HepG2 (cell line): Measurements from ENCODE around the gene FANCM. TPM values are rescaled to one million over a fixed set of nuclear protein-coding genes. Genes with fewer than 3 reads are reported as not detected.

ENCODE experiments used
- ATAC-seq: fragments of 200-7000 bp; cut with Tn5 transposase; 3 replicates; pipeline ENCODE4 v1.9.1; 2020; ENCODE audit warnings: mild to moderate bottlenecking, moderate library complexity
- BruUV-seq: library from RNA; stranded (reverse); fragments of 400-500 nt; replicated peaks from 2 replicates; lab custom pipeline; 2021; lab: Mats Ljungman, UMichigan
- CTCF ChIA-PET: fragments of 300-600 bp; formaldehyde crosslinking; extraction: SDS; loops from one replicate; lab custom pipeline; 2021; ENCODE audit warnings: low total read pairs, inconsistent platforms, low intra/inter-chr PET ratio; lab: Yijun Ruan, JAX
- POLR2A ChIA-PET: fragments of 350-600 bp; sonication (Branson Sonifier 250); formaldehyde crosslinking; loops from one replicate; lab custom pipeline; 2020; ENCODE audit warnings: antibody characterized with exemption, inconsistent platforms; lab: Yijun Ruan, JAX
- DNase-seq: peaks from one replicate; pipeline ENCODE4 v3.0.0-alpha.2; 2015; ENCODE audit warnings: low spot score
- FAIRE-seq: peaks from 3 replicates; lab custom pipeline; 2011; peaks lifted over from hg19 to GRCh38; lab: Jason Lieb, UNC
- H2AFZ ChIP-seq: one replicate; pipeline ENCODE4 v1.6.1; 2011; ENCODE audit warnings: low read length, inconsistent platforms
- H3K27ac ChIP-seq: fragments of 300-600 bp; 3 replicates; pipeline ENCODE4 v1.8.0; 2011; ENCODE audit warnings: mixed run types, mild to moderate bottlenecking, mixed read lengths, low read length, inconsistent platforms; ENCODE audit not compliant: insufficient read depth; ENCODE audit errors: extremely low read length
- H3K27me3 ChIP-seq, 2 experiments: fragments of 200-600 bp in 1 of 2; 2 replicates in 1 of 2; 3 replicates in 1 of 2; pipeline versions ENCODE4 v1.6.0 to v1.8.0; 2011; ENCODE audit warnings: low read length in 2 of 2, mild to moderate bottlenecking in 2 of 2, moderate library complexity in 2 of 2, inconsistent platforms in 1 of 2; ENCODE audit not compliant: insufficient read depth in 2 of 2, control insufficient read depth in 1 of 2
- H3K36me3 ChIP-seq, 2 experiments: fragments of 200-600 bp in 1 of 2; replicated peaks in 1 of 2; 2 replicates in 1 of 2; 3 replicates in 1 of 2; pipeline versions ENCODE4 v1.5.1 to v1.8.0; 2011; ENCODE audit warnings: low read length in 2 of 2, inconsistent platforms in 1 of 2; ENCODE audit not compliant: insufficient read depth in 2 of 2, control insufficient read depth in 1 of 2
- H3K4me1 ChIP-seq: 2 replicates; pipeline ENCODE4 v1.5.1; 2012; ENCODE audit warnings: low read length, inconsistent platforms; ENCODE audit not compliant: insufficient read depth
- H3K4me2 ChIP-seq: 2 replicates; pipeline ENCODE4 v1.6.0; 2011; ENCODE audit warnings: low read depth, low read length, inconsistent platforms
- H3K4me3 ChIP-seq, 3 experiments: fragments of 200-600 bp in 1 of 3; sonication (generic), shearing (Covaris generic) in 1 of 3; replicated peaks in 1 of 3; 2 replicates each; pipeline ENCODE4 v1.5.1; 2011 to 2016; ENCODE audit warnings: low read length in 3 of 3, inconsistent platforms in 2 of 3, low read depth in 2 of 3, mild to moderate bottlenecking in 2 of 3, control low read depth in 1 of 3, mixed read lengths in 1 of 3; ENCODE audit not compliant: insufficient read depth in 1 of 3
- H3K79me2 ChIP-seq: one replicate; pipeline ENCODE4 v1.6.1; 2011; ENCODE audit warnings: low read length, inconsistent platforms; ENCODE audit not compliant: insufficient read depth
- H3K9ac ChIP-seq: 2 replicates; pipeline ENCODE4 v1.6.0; 2011; ENCODE audit warnings: mild to moderate bottlenecking, low read depth, low read length, inconsistent platforms; ENCODE audit not compliant: insufficient read depth
- H3K9me3 ChIP-seq: 2 replicates; pipeline ENCODE4 v1.5.1; 2012; ENCODE audit warnings: mild to moderate bottlenecking, low read length
- H4K20me1 ChIP-seq: 2 replicates; pipeline ENCODE4 v1.6.0; 2011; ENCODE audit warnings: inconsistent platforms, mild to moderate bottlenecking, low read length, moderate library complexity; ENCODE audit not compliant: insufficient read depth
- CREB1 ChIP-seq, 2 experiments: fragments of 450-650 bp in 1 of 2; IDR thresholded peaks; 2 replicates each; pipeline ENCODE4 v1.6.1; 2016 to 2017; ENCODE audit warnings: control low read depth in 1 of 2, mild to moderate bottlenecking in 1 of 2, missing compliant biosample characterization in 1 of 2, missing genetic modification characterization in 1 of 2
- GTF3A ChIP-seq: sonication (generic); formaldehyde crosslinking; conservative IDR thresholded peaks from 2 replicates; pipeline ENCODE4 v1.4.0; 2020; ENCODE audit warnings: mild to moderate bottlenecking, missing genetic modification reagents
- HCFC1 ChIP-seq: fragments of 150-350 bp; IDR thresholded peaks from 2 replicates; pipeline ENCODE4 v1.6.1; 2014; ENCODE audit warnings: low read depth, low read length
- HNRNPH1 ChIP-seq: fragments of 200-400 bp; formaldehyde crosslinking; optimal IDR thresholded peaks from 2 replicates; pipeline ENCODE3; 2017; ENCODE audit warnings: mild to moderate bottlenecking, low read depth, low read length
- HOXA5 ChIP-seq: sonication (generic); formaldehyde crosslinking; IDR thresholded peaks from 2 replicates; pipeline ENCODE4 v1.4.0; 2020; ENCODE audit warnings: missing genetic modification reagents
- KDM1A ChIP-seq: IDR thresholded peaks from 2 replicates; pipeline ENCODE4 v1.6.1; 2016; ENCODE audit warnings: missing compliant biosample characterization
- KMT2B ChIP-seq: IDR thresholded peaks from 2 replicates; pipeline ENCODE4 v1.6.1; 2016; ENCODE audit warnings: missing genetic modification reagents, missing compliant biosample characterization
- LCORL ChIP-seq, 2 experiments: fragments of 450-650 bp in 1 of 2; sonication (generic) in 1 of 2; formaldehyde crosslinking in 1 of 2; IDR thresholded peaks; 2 replicates each; pipeline versions ENCODE4 v1.5.0 to v1.6.1; 2017 to 2020; ENCODE audit warnings: antibody characterized with exemption in 1 of 2, missing genetic modification reagents in 1 of 2
- PCBP1 ChIP-seq: fragments of 200-400 bp; formaldehyde crosslinking; IDR thresholded peaks from 2 replicates; pipeline ENCODE4 v1.6.1; 2017; ENCODE audit warnings: mild to moderate bottlenecking, low read depth, low read length, borderline replicate concordance
- SALL2 ChIP-seq: sonication (generic); formaldehyde crosslinking; IDR thresholded peaks from 2 replicates; pipeline ENCODE4 v1.8.1; 2023; ENCODE audit warnings: mild to moderate bottlenecking, missing genetic modification reagents, inconsistent platforms
- SIN3A ChIP-seq: IDR thresholded peaks from 2 replicates; pipeline ENCODE4 v1.6.1; 2011; ENCODE audit warnings: low read depth, mild to moderate bottlenecking, control low read depth, low read length, borderline replicate concordance
- SNAPC2 ChIP-seq: sonication (generic); formaldehyde crosslinking; IDR thresholded peaks from 2 replicates; pipeline ENCODE4 v1.8.1; 2022; ENCODE audit warnings: mild to moderate bottlenecking, missing genetic modification reagents
- SRF ChIP-seq: IDR thresholded peaks from 2 replicates; pipeline ENCODE4 v1.6.1; 2011; ENCODE audit warnings: mild to moderate bottlenecking, low read depth, low read length, moderate library complexity
- TFDP1 ChIP-seq: IDR thresholded peaks from 2 replicates; pipeline ENCODE4 v1.6.1; 2016; ENCODE audit warnings: missing compliant biosample characterization, missing genetic modification reagents, borderline replicate concordance
- ZBTB38 ChIP-seq: sonication (generic); formaldehyde crosslinking; IDR thresholded peaks from 2 replicates; pipeline ENCODE4 v1.5.1; 2020; ENCODE audit warnings: mild to moderate bottlenecking, missing genetic modification reagents
- ZNF101 ChIP-seq: sonication (generic); formaldehyde crosslinking; IDR thresholded peaks from 2 replicates; pipeline ENCODE4 v1.4.0; 2020; ENCODE audit warnings: mild to moderate bottlenecking, low read depth, missing genetic modification reagents, borderline replicate concordance
- ZNF17 ChIP-seq: sonication (generic); formaldehyde crosslinking; IDR thresholded peaks from 2 replicates; pipeline ENCODE4 v1.5.0; 2020; ENCODE audit warnings: mild to moderate bottlenecking, missing genetic modification reagents
- ZNF207 ChIP-seq: fragments of 450-650 bp; IDR thresholded peaks from 2 replicates; pipeline ENCODE4 v1.6.1; 2016; ENCODE audit warnings: antibody characterized with exemption, borderline replicate concordance
- ZNF281 ChIP-seq: sonication (generic); formaldehyde crosslinking; IDR thresholded peaks from 2 replicates; pipeline ENCODE4 v1.4.0; 2020; ENCODE audit warnings: missing genetic modification reagents, borderline replicate concordance
- ZNF619 ChIP-seq: sonication (generic); formaldehyde crosslinking; IDR thresholded peaks from 2 replicates; pipeline ENCODE4 v1.4.0; 2020; ENCODE audit warnings: mild to moderate bottlenecking, missing genetic modification reagents
- in situ Hi-C: cut with HindIII; loops from 2 replicates; pipeline ENCODE4 v1.10.0; 2017; ENCODE audit warnings: low pct_unique_long_range_greater_than_20kb; ENCODE audit not compliant: extremely low pct_ligation_motif_present
- intact Hi-C: fragments of 100-400 bp; cut with micrococcal nuclease; formaldehyde crosslinking; loops from one replicate; pipeline ENCODE4 v1.10.0; 2022; ENCODE audit not compliant: unreplicated experiment
- polyA plus RNA-seq, 8 experiments: library from polyadenylated mRNA; depleted of rRNA in 3 of 8; stranded (reverse) in 7 of 8; unstranded in 1 of 8; fragments of >200 nt; fragmentation: Illumina TruSeq in 4 of 8; extraction: Trizol in 4 of 8; gene quantifications; 2 replicates each; pipeline versions ENCODE4 v1.2.1 to v1.2.3, GENCODE V29; 2011 to 2016; ENCODE audit warnings: low read depth in 4 of 8, missing spikeins in 1 of 8, mixed read lengths in 1 of 8; ENCODE audit not compliant: insufficient read depth in 1 of 8
- total RNA-seq, 5 experiments: library from RNA; depleted of rRNA; stranded (reverse); fragments of >200 nt; fragmentation: Illumina TruSeq; extraction: Trizol; gene quantifications; 2 replicates each; pipeline ENCODE4 v1.2.3, GENCODE V29; 2016; ENCODE audit warnings: low read depth in 1 of 5

The FANCM gene
- total and polyA plus RNA-seq, 2 of the 13 experiments (the other 11 are each of a cell fraction or from before 2014, with no cell fraction given), result 2.6 to 10.4 TPM

- Histone ChIP-seq H3K36me3 (peaks cover 1 to 4% of the 10 kb centered on the region in 2 experiments; a peak in 3 of 5 replicates), H2AFZ (no peak overlapping the region), H3K9ac (no peak overlapping the region), H4K20me1 (no peaks in the 10 kb centered on the region), H3K9me3 (no peaks in the 10 kb centered on the region), H3K4me1 (no peaks in the 10 kb centered on the region), H3K27ac (no peak overlapping the region), H3K79me2 (peaks cover 6% of the 10 kb centered on the region), H3K4me3 (no peak overlapping the region), H3K4me2 (no peak overlapping the region), H3K27me3 (no peaks in the 10 kb centered on the region)
- FAIRE-seq (no peak), ATAC-seq (no peak), DNase-seq (no peak)
- POLR2A ChIA-PET, result no interaction called here
- in situ Hi-C loops, result no loop called here
- TF ChIP-seq ZNF619 (CRISPR knock-in tag) (no peak), HCFC1 (no peak), ZNF17 (no peak), TFDP1 (no peak), ZNF281 (CRISPR knock-in tag) (no peak), HNRNPH1 (no peak), SNAPC2 (CRISPR knock-in tag) (no peak), PCBP1 (no peak), ZNF101 (CRISPR knock-in tag) (no peak), ZNF207 (no peak), SALL2 (CRISPR knock-in tag) (no peak), GTF3A (no peak), CREB1 (IDR thresholded peaks at IDR 0.05) (no peak), CREB1 (CRISPR knock-in tag; IDR thresholded peaks at IDR 0.05) (no peak), ZBTB38 (CRISPR knock-in tag) (no peak), SIN3A (no peak), SRF (no peak), KMT2B (CRISPR knock-in tag) (no peak), KDM1A (CRISPR knock-in tag) (no peak), HOXA5 (no peak), LCORL (IDR thresholded peaks at IDR 0.05) (no peak), LCORL (CRISPR knock-in tag; IDR thresholded peaks at IDR 0.05) (no peak)
- intact Hi-C loops, result no loop called here
- BruUV-seq, result no TSS peak
- CTCF ChIA-PET, result no interaction called here
Measured at GRCh38 chr14:45144658-45145057, 8.9 kb downstream of the FANCM start.
